ENCODE measurements around the gene FAM120AOS. TPM values are rescaled to one million over a fixed set of nuclear protein-coding genes. Genes with fewer than 3 reads are reported as not detected.

Gene FAM120AOS
- total RNA-seq, 4 donors from 2014 or later: 29.7 to 69.9 (median 48.2) TPM

GRCh38 chr9:93476924-93477323 is 23.5 kb upstream of the FAM120AOS start:
- Histone ChIP-seq H3K4me3 (no peak overlapping the region), H3K27me3 (no peaks in the 10 kb centered on the region), H3K27ac (no peak overlapping the region), H3K9me3 (no peaks in the 10 kb centered on the region), H3K36me3 (peaks cover 0 to 8% (median 0%) of the 10 kb centered on the region in 3 donors), H3K4me1 (peaks cover 0 to 5% (median 0%) of the 10 kb centered on the region in 4 donors)
- TF ChIP-seq POLR2A (IDR thresholded peaks at IDR 0.05): no peak
- TF ChIP-seq CTCF (IDR thresholded peaks at IDR 0.05): no peak
- no peak for DNase-seq

GRCh38 chr9:93475856-93476255 is 22.5 kb upstream of the FAM120AOS start:
- TF ChIP-seq POLR2A (IDR thresholded peaks at IDR 0.05): no peak
- no peak for TF ChIP-seq CTCF (IDR thresholded peaks at IDR 0.05)
- Histone ChIP-seq H3K4me1 (peaks cover 0 to 13% (median 0%) of the 10 kb centered on the region in 4 donors), H3K36me3 (peaks cover 0 to 8% (median 0%) of the 10 kb centered on the region in 3 donors), H3K4me3 (no peak overlapping the region), H3K27me3 (no peaks in the 10 kb centered on the region), H3K9me3 (no peaks in the 10 kb centered on the region), H3K27ac (no peak overlapping the region)
- DNase-seq: no peak

- H3K4me3 ChIP-seq: no peak overlapping the region
- no peak for DNase-seq
- no peaks in the 10 kb centered on the region for H3K9me3 ChIP-seq
- H3K27me3 ChIP-seq: no peaks in the 10 kb centered on the region
- H3K27ac ChIP-seq: no peak overlapping the region
- H3K36me3 ChIP-seq: peaks cover 0 to 8% (median 0%) of the 10 kb centered on the region in 3 donors
- peaks cover 0 to 20% (median 0%) of the 10 kb centered on the region in 4 donors for H3K4me1 ChIP-seq
- TF ChIP-seq POLR2A (IDR thresholded peaks at IDR 0.05): no peak
- no peak for TF ChIP-seq CTCF (IDR thresholded peaks at IDR 0.05)
Measured at GRCh38 chr9:93475108-93475507, 21.7 kb upstream of the FAM120AOS start.

- peaks cover 0 to 35% (median 0%) of the 10 kb centered on the region in 4 donors for H3K4me1 ChIP-seq
Measured at GRCh38 chr9:93473411-93473810, 20.0 kb upstream of the FAM120AOS start.

GRCh38 chr9:93471124-93471523 is 17.7 kb upstream of the FAM120AOS start:
- peaks cover 0 to 54% (median 5%) of the 10 kb centered on the region in 4 donors for H3K4me1 ChIP-seq

More at GRCh38 chr9:93473411-93473810, 20.0 kb upstream of the FAM120AOS start:
- TF ChIP-seq CTCF (IDR thresholded peaks at IDR 0.05) (no peak), POLR2A (IDR thresholded peaks at IDR 0.05) (no peak)
- no peaks in the 10 kb centered on the region for H3K9me3 ChIP-seq
- peaks cover 0 to 6% (median 0%) of the 10 kb centered on the region in 3 donors for H3K36me3 ChIP-seq
- no peaks in the 10 kb centered on the region for H3K27me3 ChIP-seq
- no peak for DNase-seq
- H3K4me3 ChIP-seq: no peak overlapping the region
- H3K27ac ChIP-seq: no peak overlapping the region

More at GRCh38 chr9:93471124-93471523, 17.7 kb upstream of the FAM120AOS start:
- no peak for TF ChIP-seq POLR2A (IDR thresholded peaks at IDR 0.05)
- no peak for TF ChIP-seq CTCF (IDR thresholded peaks at IDR 0.05)
- no peak overlapping the region for H3K4me3 ChIP-seq
- no peak for DNase-seq
- H3K27me3 ChIP-seq: no peaks in the 10 kb centered on the region
- no peaks in the 10 kb centered on the region for H3K9me3 ChIP-seq
- H3K36me3 ChIP-seq: peaks cover 0 to 4% (median 0%) of the 10 kb centered on the region in 3 donors
- H3K27ac ChIP-seq: no peak overlapping the region
